ENCODE data around the gene MRTFA. TPM values are rescaled to one million over a fixed set of nuclear protein-coding genes. Genes with fewer than 3 reads are reported as not detected.
"Not testable (repeated sequence)": the region's sequence is repeated elsewhere in the genome, so short reads cannot be mapped to it uniquely, and the experiment has no call there.

MRTFA gene
- polyA plus RNA-seq, 1 of the 3 experiments (the other 2 are of a cell fraction), result 5.8 TPM

- no peaks in the 10 kb centered on the region for H3K4me1 ChIP-seq (ENCODE audit: control insufficient read depth in 1 of 2, insufficient read depth in 2 of 2, low read depth in 1 of 2, low read length in 1 of 2)
- DNase-seq, result no peak
- no peak overlapping the region for H3K4me2 ChIP-seq
- no peaks in the 10 kb centered on the region for H4K20me1 ChIP-seq (ENCODE audit: insufficient read depth)
- no peak overlapping the region for H3K9ac ChIP-seq
- H3K27ac ChIP-seq (ENCODE audit: low read depth in 2 of 2, low read length in 1 of 2), result no peak overlapping the region
- no peaks in the 10 kb centered on the region for H3K27me3 ChIP-seq (ENCODE audit: insufficient read depth)
- no peaks in the 10 kb centered on the region for H3K9me2 ChIP-seq
- H3F3A ChIP-seq (replicated peaks; ENCODE audit: insufficient read depth), result no peaks in the 10 kb centered on the region
- ChIA-PET POLR2A (no interaction called here), CTCF (no interaction called here)
- no peaks in the 10 kb centered on the region for H3K36me3 ChIP-seq (replicated peaks in 1 of 2; ENCODE audit: control insufficient read depth in 1 of 2, insufficient read depth in 2 of 2, low read length in 1 of 2)
- peaks cover 29% of the 10 kb centered on the region for H3K79me2 ChIP-seq (ENCODE audit: insufficient read depth)
- H3K9me3 ChIP-seq, result no peaks in the 10 kb centered on the region
- 100% methylated on average over 1 of the region's 2 CpGs for WGBS (ENCODE audit: low lambda C conversion rate)
- H2AFZ ChIP-seq (ENCODE audit: low read depth), result no peak overlapping the region
- H3K4me3 ChIP-seq (ENCODE audit: low read depth in 2 of 2, low read length in 1 of 2), result no peak overlapping the region
- TF ChIP-seq TAF1 (IDR thresholded peaks at IDR 0.05; ENCODE audit: borderline replicate concordance, low read depth, low read length) (no peak), JUND (IDR thresholded peaks at IDR 0.05) (no peak), RFX5 (IDR thresholded peaks at IDR 0.05; ENCODE audit: low read length) (no peak), ELF1 (IDR thresholded peaks at IDR 0.05) (no peak), GABPA (IDR thresholded peaks at IDR 0.05; ENCODE audit: low read depth) (no peak)
- TF ChIP-seq, protein P1, sequence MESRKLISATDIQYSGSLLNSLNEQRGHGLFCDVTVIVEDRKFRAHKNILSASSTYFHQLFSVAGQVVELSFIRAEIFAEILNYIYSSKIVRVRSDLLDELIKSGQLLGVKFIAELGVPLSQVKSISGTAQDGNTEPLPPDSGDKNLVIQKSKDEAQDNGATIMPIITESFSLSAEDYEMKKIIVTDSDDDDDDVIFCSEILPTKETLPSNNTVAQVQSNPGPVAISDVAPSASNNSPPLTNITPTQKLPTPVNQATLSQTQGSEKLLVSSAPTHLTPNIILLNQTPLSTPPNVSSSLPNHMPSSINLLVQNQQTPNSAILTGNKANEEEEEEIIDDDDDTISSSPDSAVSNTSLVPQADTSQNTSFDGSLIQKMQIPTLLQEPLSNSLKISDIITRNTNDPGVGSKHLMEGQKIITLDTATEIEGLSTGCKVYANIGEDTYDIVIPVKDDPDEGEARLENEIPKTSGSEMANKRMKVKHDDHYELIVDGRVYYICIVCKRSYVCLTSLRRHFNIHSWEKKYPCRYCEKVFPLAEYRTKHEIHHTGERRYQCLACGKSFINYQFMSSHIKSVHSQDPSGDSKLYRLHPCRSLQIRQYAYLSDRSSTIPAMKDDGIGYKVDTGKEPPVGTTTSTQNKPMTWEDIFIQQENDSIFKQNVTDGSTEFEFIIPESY (IDR thresholded peaks at IDR 0.05; ENCODE audit: borderline replicate concordance, low read depth), result no peak
Observed at GRCh38 chr22:40541300-40541699, 95.2 kb downstream of the MRTFA start.

DNA sequence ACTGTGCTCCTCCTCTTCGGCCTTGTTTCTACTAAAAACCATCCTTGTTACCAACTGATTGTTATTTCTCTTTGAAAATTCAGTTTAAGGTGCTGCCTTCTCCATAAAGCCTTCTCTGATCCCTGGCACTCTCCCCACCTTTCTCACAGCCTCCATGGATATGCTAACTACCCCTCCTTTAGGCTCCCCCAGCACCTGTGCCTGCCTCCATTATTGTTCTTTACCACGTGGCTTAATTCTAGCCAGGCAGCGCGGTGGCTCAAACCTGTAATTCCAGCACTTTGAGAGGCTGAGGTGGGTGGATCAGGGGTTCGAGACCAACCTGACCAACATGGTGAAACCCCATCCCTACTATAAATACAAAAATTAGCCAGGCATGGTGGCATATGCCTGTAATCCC, 96.3 kb downstream of the MRTFA start:
- Histone ChIP-seq H3K9me2 (no peaks in the 10 kb centered on the region), H3F3A (replicated peaks; ENCODE audit: insufficient read depth) (no peaks in the 10 kb centered on the region), H3K9me3 (no peaks in the 10 kb centered on the region), H3K27me3 (ENCODE audit: insufficient read depth) (no peaks in the 10 kb centered on the region), H3K4me3 (ENCODE audit: low read depth in 2 of 2, low read length in 1 of 2) (no peak overlapping the region), H2AFZ (ENCODE audit: low read depth) (no peak overlapping the region), H3K79me2 (ENCODE audit: insufficient read depth) (peaks cover 26% of the 10 kb centered on the region), H3K27ac (ENCODE audit: low read depth in 2 of 2, low read length in 1 of 2) (no peak overlapping the region), H3K36me3 (replicated peaks in 1 of 2; ENCODE audit: control insufficient read depth in 1 of 2, insufficient read depth in 2 of 2, low read length in 1 of 2) (no peaks in the 10 kb centered on the region), H3K4me1 (ENCODE audit: control insufficient read depth in 1 of 2, insufficient read depth in 2 of 2, low read depth in 1 of 2, low read length in 1 of 2) (no peaks in the 10 kb centered on the region), H3K9ac (no peak overlapping the region), H3K4me2 (no peak overlapping the region), H4K20me1 (ENCODE audit: insufficient read depth) (no peaks in the 10 kb centered on the region)
- 92% methylated on average over 5 of the region's 5 CpGs for WGBS (ENCODE audit: low lambda C conversion rate)
- CTCF ChIA-PET, result no interaction called here
- no peak for DNase-seq
- POLR2A ChIA-PET, result no interaction called here
- TF ChIP-seq REST (IDR thresholded peaks at IDR 0.05; ENCODE audit: low read depth, low read length), result no peak
- TF ChIP-seq GABPA (IDR thresholded peaks at IDR 0.05; ENCODE audit: low read depth), result no peak

- Histone ChIP-seq H3K79me2 (ENCODE audit: insufficient read depth) (peaks cover 35% of the 10 kb centered on the region), H3K4me1 (ENCODE audit: control insufficient read depth in 1 of 2, insufficient read depth in 2 of 2, low read depth in 1 of 2, low read length in 1 of 2) (peaks cover 9 to 14% of the 10 kb centered on the region in 2 experiments; a peak in 3 of 4 replicates), H3F3A (replicated peaks; ENCODE audit: insufficient read depth) (peaks cover 12% of the 10 kb centered on the region), H3K27ac (ENCODE audit: low read depth in 2 of 2, low read length in 1 of 2) (peak overlapping the region in 1 of 2 experiments; percentile 97; a peak in 1 of 4 replicates)
- H4K20me1 ChIP-seq (ENCODE audit: insufficient read depth); H2AFZ ChIP-seq (ENCODE audit: low read depth); POLR2A ChIA-PET; H3K27me3 ChIP-seq (ENCODE audit: insufficient read depth); H3K4me2 ChIP-seq; H3K9me2 ChIP-seq; DNase-seq; H3K4me3 ChIP-seq (ENCODE audit: low read depth in 2 of 2, low read length in 1 of 2); CTCF ChIA-PET; H3K9ac ChIP-seq; H3K36me3 ChIP-seq (replicated peaks in 1 of 2; ENCODE audit: control insufficient read depth in 1 of 2, insufficient read depth in 2 of 2, low read length in 1 of 2); H3K9me3 ChIP-seq: not testable (repeated sequence)
- WGBS (ENCODE audit: low lambda C conversion rate), result no CpG with 5 or more reads among the region's 28 CpGs
Observed at GRCh38 chr22:40536149-40536548, 100.4 kb downstream of the MRTFA start.

All from SK-N-SH (cell line).